T-cell (primary cell): ENCODE measurements around the gene SMC4. TPM values are rescaled to one million over a fixed set of nuclear protein-coding genes. Genes with fewer than 3 reads are reported as not detected.
A peak's percentile ranks its signal among the peaks of the same experiment; 100 is the strongest.
"Not testable (repeated sequence)": the region's sequence is repeated elsewhere in the genome, so short reads cannot be mapped to it uniquely, and the experiment has no call there.

Experiments used
- ATAC-seq, 4 experiments: fragments of 200-7000 bp in 3 of 4; fragments of 150-1000 bp in 1 of 4; cut with Tn5 transposase; replicated peaks in 1 of 4; 1 replicate in 3 of 4; 2 replicates in 1 of 4; pipeline ENCODE4 v1.10.0; 2021; ENCODE audit warnings: moderate library complexity in 3 of 4, mild to moderate bottlenecking in 2 of 4, moderate number of reproducible peaks in 1 of 4
- CTCF ChIA-PET, 2 donors: fragments of 300-600 bp; sonication (Branson Sonifier 250); formaldehyde crosslinking; loops; one replicate each; lab custom pipeline; 2022; ENCODE audit warnings: antibody characterized with exemption in 2 of 2; lab: Charles Lee
- POLR2A ChIA-PET, 2 donors: fragments of 300-600 bp; sonication (Branson Sonifier 250); formaldehyde crosslinking; loops; one replicate each; lab custom pipeline; 2022; ENCODE audit warnings: antibody characterized with exemption in 2 of 2; lab: Charles Lee
- DNase-seq, 35 experiments: peaks; one replicate each; pipeline versions ENCODE4 v3.0.0 to v3.0.0-alpha.2; 2013 to 2023
- H3K27ac ChIP-seq: one replicate; pipeline ENCODE4 v1.5.1; 2013; ENCODE audit warnings: low read length
- H3K27me3 ChIP-seq, 2 experiments: replicated peaks in 1 of 2; 1 replicate in 1 of 2; 2 replicates in 1 of 2; pipeline versions ENCODE4 v1.6.1 to v1.7.0; 2013; ENCODE audit warnings: low read length in 1 of 2, mixed read lengths in 1 of 2; ENCODE audit not compliant: control insufficient read depth in 2 of 2, insufficient read depth in 2 of 2; ENCODE audit errors: extremely low read depth in 1 of 2
- H3K36me3 ChIP-seq, 2 donors: 1 replicate in 1 of 2; 2 replicates in 1 of 2; pipeline versions ENCODE4 v1.6.1 to v1.7.0; 2013; ENCODE audit warnings: low read length in 1 of 2; ENCODE audit not compliant: control insufficient read depth in 2 of 2, insufficient read depth in 1 of 2; ENCODE audit errors: extremely low read depth in 1 of 2
- H3K4me1 ChIP-seq, 2 experiments: 1 replicate in 1 of 2; 2 replicates in 1 of 2; pipeline versions ENCODE4 v1.6.1 to v1.7.0; 2013; ENCODE audit warnings: low read length in 2 of 2, mixed read lengths in 1 of 2; ENCODE audit not compliant: insufficient read depth in 2 of 2, control insufficient read depth in 1 of 2; ENCODE audit errors: extremely low read depth in 1 of 2
- H3K4me3 ChIP-seq, 2 donors: 1 replicate in 1 of 2; 2 replicates in 1 of 2; pipeline versions ENCODE4 v1.5.1 to v1.7.0; 2013; ENCODE audit warnings: mild to moderate bottlenecking in 2 of 2, low read length in 1 of 2, moderate library complexity in 1 of 2; ENCODE audit not compliant: control insufficient read depth in 1 of 2; ENCODE audit errors: extremely low read depth in 1 of 2
- H3K9me3 ChIP-seq: 2 replicates; pipeline ENCODE4 v1.7.0; 2013
- H3K27ac Mint-ChIP-seq, 2 donors: one replicate each; pipeline ENCODE4 v1.8.0; 2020 to 2021; ENCODE audit warnings: mild to moderate bottlenecking in 2 of 2, mixed read lengths in 2 of 2
- H3K27me3 Mint-ChIP-seq, 2 donors: one replicate each; pipeline ENCODE4 v1.8.0; 2021 to 2022; ENCODE audit warnings: mixed read lengths in 2 of 2
- H3K36me3 Mint-ChIP-seq: one replicate; pipeline ENCODE4 v1.8.0; 2021; ENCODE audit warnings: mixed read lengths
- H3K4me1 Mint-ChIP-seq, 3 donors: one replicate each; pipeline ENCODE4 v1.8.0; 2020 to 2022; ENCODE audit warnings: mixed read lengths in 3 of 3, mild to moderate bottlenecking in 1 of 3
- H3K4me3 Mint-ChIP-seq, 3 donors: one replicate each; pipeline ENCODE4 v1.8.0; 2020 to 2022; ENCODE audit warnings: mild to moderate bottlenecking in 3 of 3, mixed read lengths in 3 of 3, moderate library complexity in 3 of 3
- H3K9me3 Mint-ChIP-seq, 3 donors: one replicate each; pipeline ENCODE4 v1.8.0; 2020 to 2022; ENCODE audit warnings: mixed read lengths in 3 of 3
- WGBS: methylation state at CpG from one replicate; pipeline ENCODE4 v1.1.5; 2013; ENCODE audit warnings: missing lambda C conversion rate; ENCODE audit not compliant: insufficient coverage; 5-methylcytosine and 5-hydroxymethylcytosine counted together
- total RNA-seq, 35 experiments: library from RNA in 6 of 35; stranded (reverse) in 6 of 35; fragments of 120-200 nt in 1 of 35; gene quantifications; one replicate each; pipeline versions ENCODE4 v1.2.1 to v1.2.4 and lab custom pipeline; 2013 to 2026

Gene SMC4
- total RNA-seq, 5 donors from 2014 or later (not counting 1 experiment from before 2014, with no cell fraction given): 41.9 to 63.1 (median 51.2) TPM

- WGBS: no CpG with 5 or more reads among the region's 3 CpGs
- ChIA-PET CTCF (interaction anchor here (0.6 to 0.9 kb wide), 4 partner anchors 37 to 505 kb away, joined by 3 to 8 read pairs (median 4); no protein-coding TSS in a partner anchor), POLR2A (interaction anchor here in 1 of 2 donors (0.6 kb wide), 1 partner anchor 54 kb away, joined by 3 read pairs; no protein-coding TSS in a partner anchor)
- no peak overlapping the region for H3K4me3 ChIP-seq
- no peaks in the 10 kb centered on the region for H3K36me3 ChIP-seq
- DNase-seq (no peak), ATAC-seq (no peak)
- H3K27me3 ChIP-seq: peaks cover 0 to 4% of the 10 kb centered on the region in 2 experiments
- H3K27ac Mint-ChIP-seq: peak overlapping the region; percentile 43 to 94
- H3K9me3 Mint-ChIP-seq: no peaks in the 10 kb centered on the region
- peak overlapping the region; percentile 93 to 99 (median 97) for H3K4me3 Mint-ChIP-seq
- H3K4me1 Mint-ChIP-seq: peaks cover 27 to 40% (median 40%) of the 10 kb centered on the region in 3 donors
- no peaks in the 10 kb centered on the region for H3K9me3 ChIP-seq
- peaks cover 3% of the 10 kb centered on the region for H3K36me3 Mint-ChIP-seq
- H3K27me3 Mint-ChIP-seq: no peaks in the 10 kb centered on the region
- peaks cover 7 to 21% of the 10 kb centered on the region in 2 experiments for H3K4me1 ChIP-seq
- H3K27ac ChIP-seq: no peak overlapping the region
Measured at GRCh38 chr3:160450846-160451245, 51.4 kb downstream of the SMC4 start.

- Mint-ChIP-seq H3K4me1 (peaks cover 22 to 35% (median 34%) of the 10 kb centered on the region in 3 donors), H3K27me3 (no peaks in the 10 kb centered on the region), H3K9me3 (no peaks in the 10 kb centered on the region), H3K36me3 (no peaks in the 10 kb centered on the region), H3K27ac (no peak overlapping the region), H3K4me3 (no peak overlapping the region)
- ChIA-PET POLR2A (interaction anchor here in 1 of 2 donors (0.6 kb wide), 1 partner anchor 109 kb away, joined by 3 read pairs; no protein-coding TSS in a partner anchor), CTCF (interaction anchor here (0.6 to 0.9 kb wide), 2 partner anchors 38 to 110 kb away, joined by 3 read pairs; no protein-coding TSS in a partner anchor)
- Histone ChIP-seq H3K4me1 (peaks cover 7 to 18% of the 10 kb centered on the region in 2 experiments), H3K9me3 (no peaks in the 10 kb centered on the region), H3K4me3 (no peak overlapping the region), H3K27ac (no peak overlapping the region), H3K36me3 (no peaks in the 10 kb centered on the region), H3K27me3 (peaks cover 0 to 4% of the 10 kb centered on the region in 2 experiments)
- DNase-seq (no peak), ATAC-seq (no peak)
- 100% methylated on average over 2 of the region's 4 CpGs for WGBS
Measured at GRCh38 chr3:160451602-160452001, 52.2 kb downstream of the SMC4 start.

GRCh38 chr3:160452251-160452650 lies 52.8 kb downstream of the SMC4 start:
- H3K4me3 Mint-ChIP-seq, H3K9me3 Mint-ChIP-seq, H3K36me3 ChIP-seq, H3K27ac ChIP-seq, H3K27me3 Mint-ChIP-seq, H3K27me3 ChIP-seq, H3K27ac Mint-ChIP-seq, POLR2A ChIA-PET, H3K9me3 ChIP-seq, H3K36me3 Mint-ChIP-seq, ATAC-seq, H3K4me3 ChIP-seq, DNase-seq: not testable (repeated sequence)
- WGBS: 96% methylated on average over 12 of the region's 19 CpGs
- peaks cover 22 to 31% (median 29%) of the 10 kb centered on the region in 3 donors for H3K4me1 Mint-ChIP-seq
- H3K4me1 ChIP-seq: peaks cover 7 to 16% of the 10 kb centered on the region in 2 experiments
- CTCF ChIA-PET: interaction anchor here in 1 of 2 donors (0.6 kb wide), 1 partner anchor 39 kb away, joined by 4 read pairs; no protein-coding TSS in a partner anchor

- ChIA-PET CTCF (interaction anchor here (0.6 to 1.0 kb wide), 4 partner anchors 9 to 42 kb away, joined by 3 to 6 read pairs (median 3); no protein-coding TSS in a partner anchor), POLR2A (interaction anchor here in 1 of 2 donors (0.6 kb wide), 2 partner anchors 78 to 688 kb away, joined by 5 to 12 read pairs; no protein-coding TSS in a partner anchor)
- H3K27me3 Mint-ChIP-seq: no peaks in the 10 kb centered on the region
- H3K4me1 ChIP-seq: peaks cover 0 to 4% of the 10 kb centered on the region in 2 experiments
- H3K27ac Mint-ChIP-seq: no peak overlapping the region
- no peak for DNase-seq
- no peaks in the 10 kb centered on the region for H3K9me3 Mint-ChIP-seq
- peaks cover 5 to 8% (median 7%) of the 10 kb centered on the region in 3 donors for H3K4me1 Mint-ChIP-seq
- WGBS: no CpG with 5 or more reads among the region's 1 CpG
- no peaks in the 10 kb centered on the region for H3K36me3 Mint-ChIP-seq
- no peaks in the 10 kb centered on the region for H3K9me3 ChIP-seq
- no peak overlapping the region for H3K4me3 Mint-ChIP-seq
- H3K27ac ChIP-seq: no peak overlapping the region
- no peak overlapping the region for H3K4me3 ChIP-seq
- ATAC-seq: no peak
- H3K27me3 ChIP-seq: peaks cover 0 to 7% of the 10 kb centered on the region in 2 experiments
- H3K36me3 ChIP-seq: no peaks in the 10 kb centered on the region
Measured at GRCh38 chr3:160454995-160455394, 55.5 kb downstream of the SMC4 start.

- POLR2A ChIA-PET: no interaction called here
- Mint-ChIP-seq H3K9me3 (no peaks in the 10 kb centered on the region), H3K27me3 (no peaks in the 10 kb centered on the region), H3K27ac (no peak overlapping the region), H3K36me3 (no peaks in the 10 kb centered on the region), H3K4me1 (no peaks in the 10 kb centered on the region), H3K4me3 (no peak overlapping the region)
- CTCF ChIA-PET: no interaction called here
- no peaks in the 10 kb centered on the region for H3K9me3 ChIP-seq
- H3K27me3 ChIP-seq: peaks cover 0 to 10% of the 10 kb centered on the region in 2 experiments
- no peak overlapping the region for H3K27ac ChIP-seq
- no peaks in the 10 kb centered on the region for H3K4me1 ChIP-seq
- ATAC-seq (no peak), DNase-seq (no peak)
- H3K36me3 ChIP-seq: no peaks in the 10 kb centered on the region
- 100% methylated on average over 3 of the region's 3 CpGs for WGBS
- H3K4me3 ChIP-seq: no peak overlapping the region
Measured at GRCh38 chr3:160455846-160456245, 56.4 kb downstream of the SMC4 start.

GRCh38 chr3:160458151-160458550 lies 58.7 kb downstream of the SMC4 start:
- ATAC-seq (no peak), DNase-seq (no peak)
- ChIA-PET POLR2A (interaction anchor here in 1 of 2 donors (0.6 kb wide), 2 partner anchors 147 to 613 kb away, joined by 4 to 7 read pairs; no protein-coding TSS in a partner anchor), CTCF (no interaction called here)
- no peak overlapping the region for H3K27ac Mint-ChIP-seq
- no peaks in the 10 kb centered on the region for H3K4me1 Mint-ChIP-seq
- Histone ChIP-seq H3K4me3 (no peak overlapping the region), H3K4me1 (no peaks in the 10 kb centered on the region), H3K9me3 (no peaks in the 10 kb centered on the region), H3K36me3 (no peaks in the 10 kb centered on the region), H3K27me3 (peaks cover 0 to 13% of the 10 kb centered on the region in 2 experiments), H3K27ac (no peak overlapping the region)
- no peaks in the 10 kb centered on the region for H3K36me3 Mint-ChIP-seq
- no peaks in the 10 kb centered on the region for H3K9me3 Mint-ChIP-seq
- H3K27me3 Mint-ChIP-seq: peaks cover under 1 to 6% of the 10 kb centered on the region in 2 donors
- no peak overlapping the region for H3K4me3 Mint-ChIP-seq
- whole genome bisulfite sequencing: 93% methylated on average over 3 of the region's 4 CpGs
